ENCODE data around the gene CBLN3. TPM values are rescaled to one million over a fixed set of nuclear protein-coding genes. Genes with fewer than 3 reads are reported as not detected.

CBLN3 gene
- total and polyA plus RNA-seq, 4 donors, result 0.07 to 0.79 (median 0.46) TPM

DNA sequence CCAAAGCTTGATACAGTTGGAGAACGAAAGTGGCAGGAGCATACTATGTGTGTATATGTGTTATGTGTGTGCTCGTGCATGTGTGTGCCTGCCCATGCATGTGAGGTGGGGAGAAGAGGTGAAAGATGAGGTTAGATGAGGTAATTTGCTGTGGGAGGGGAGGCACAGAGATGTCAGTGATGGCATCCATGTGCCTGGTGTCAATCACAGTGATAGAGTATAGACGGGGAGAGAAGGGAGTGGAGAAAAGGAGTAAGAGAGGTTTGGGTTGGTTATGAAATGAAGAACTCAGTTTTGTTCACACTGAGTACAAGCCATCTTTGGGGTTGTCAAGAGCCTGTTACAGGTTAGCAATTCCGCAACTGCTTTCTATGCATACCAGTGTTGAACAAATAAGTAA is 45.3 kb downstream of the CBLN3 start:
- H3K27me3 ChIP-seq (ENCODE audit: control insufficient read depth in 4 of 4, insufficient read depth in 4 of 4, low read length in 3 of 4), result no peaks in the 10 kb centered on the region
- H3K36me3 ChIP-seq (ENCODE audit: control insufficient read depth in 4 of 4, insufficient read depth in 3 of 4, low read depth in 1 of 4, low read length in 3 of 4), result no peaks in the 10 kb centered on the region
- no peaks in the 10 kb centered on the region for H3K9me3 ChIP-seq (ENCODE audit: control insufficient read depth in 4 of 4, low read length in 3 of 4)
- no peak for DNase-seq (ENCODE audit: low spot score)
- H3K4me3 ChIP-seq (ENCODE audit: low read depth in 1 of 3, low read length in 3 of 3), result no peak overlapping the region
- H3K9ac ChIP-seq (ENCODE audit: low read depth in 1 of 2, low read length in 2 of 2), result no peak overlapping the region
- WGBS, result 96% methylated on average over 4 of the region's 4 CpGs
- H3K4me1 ChIP-seq (ENCODE audit: control insufficient read depth in 4 of 4, insufficient read depth in 4 of 4, low read length in 3 of 4), result peaks cover 2 to 9% (median 7%) of the 10 kb centered on the region in 4 donors
- no peak for TF ChIP-seq EGR1 (IDR thresholded peaks at IDR 0.05; ENCODE audit: low read depth in 2 of 2)
- TF ChIP-seq ATF3 (IDR thresholded peaks at IDR 0.05), result no peak
- no peak for TF ChIP-seq FOXA2 (IDR thresholded peaks at IDR 0.05)
- TF ChIP-seq GABPA (IDR thresholded peaks at IDR 0.05 in 1 of 2, conservative IDR thresholded peaks at IDR 0.05 in 1 of 2), result no peak
- no peak for TF ChIP-seq CTCF (IDR thresholded peaks at IDR 0.05; ENCODE audit: low read depth, low read length, missing input control)
- TF ChIP-seq YY1 (IDR thresholded peaks at IDR 0.05), result no peak
- no peak for TF ChIP-seq HNF4A (conservative IDR thresholded peaks at IDR 0.05)
- TF ChIP-seq, protein P1, sequence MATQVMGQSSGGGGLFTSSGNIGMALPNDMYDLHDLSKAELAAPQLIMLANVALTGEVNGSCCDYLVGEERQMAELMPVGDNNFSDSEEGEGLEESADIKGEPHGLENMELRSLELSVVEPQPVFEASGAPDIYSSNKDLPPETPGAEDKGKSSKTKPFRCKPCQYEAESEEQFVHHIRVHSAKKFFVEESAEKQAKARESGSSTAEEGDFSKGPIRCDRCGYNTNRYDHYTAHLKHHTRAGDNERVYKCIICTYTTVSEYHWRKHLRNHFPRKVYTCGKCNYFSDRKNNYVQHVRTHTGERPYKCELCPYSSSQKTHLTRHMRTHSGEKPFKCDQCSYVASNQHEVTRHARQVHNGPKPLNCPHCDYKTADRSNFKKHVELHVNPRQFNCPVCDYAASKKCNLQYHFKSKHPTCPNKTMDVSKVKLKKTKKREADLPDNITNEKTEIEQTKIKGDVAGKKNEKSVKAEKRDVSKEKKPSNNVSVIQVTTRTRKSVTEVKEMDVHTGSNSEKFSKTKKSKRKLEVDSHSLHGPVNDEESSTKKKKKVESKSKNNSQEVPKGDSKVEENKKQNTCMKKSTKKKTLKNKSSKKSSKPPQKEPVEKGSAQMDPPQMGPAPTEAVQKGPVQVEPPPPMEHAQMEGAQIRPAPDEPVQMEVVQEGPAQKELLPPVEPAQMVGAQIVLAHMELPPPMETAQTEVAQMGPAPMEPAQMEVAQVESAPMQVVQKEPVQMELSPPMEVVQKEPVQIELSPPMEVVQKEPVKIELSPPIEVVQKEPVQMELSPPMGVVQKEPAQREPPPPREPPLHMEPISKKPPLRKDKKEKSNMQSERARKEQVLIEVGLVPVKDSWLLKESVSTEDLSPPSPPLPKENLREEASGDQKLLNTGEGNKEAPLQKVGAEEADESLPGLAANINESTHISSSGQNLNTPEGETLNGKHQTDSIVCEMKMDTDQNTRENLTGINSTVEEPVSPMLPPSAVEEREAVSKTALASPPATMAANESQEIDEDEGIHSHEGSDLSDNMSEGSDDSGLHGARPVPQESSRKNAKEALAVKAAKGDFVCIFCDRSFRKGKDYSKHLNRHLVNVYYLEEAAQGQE (IDR thresholded peaks at IDR 0.05), result no peak
- H3K27ac ChIP-seq (ENCODE audit: low read depth in 1 of 2, low read length in 2 of 2), result no peak overlapping the region

DNA sequence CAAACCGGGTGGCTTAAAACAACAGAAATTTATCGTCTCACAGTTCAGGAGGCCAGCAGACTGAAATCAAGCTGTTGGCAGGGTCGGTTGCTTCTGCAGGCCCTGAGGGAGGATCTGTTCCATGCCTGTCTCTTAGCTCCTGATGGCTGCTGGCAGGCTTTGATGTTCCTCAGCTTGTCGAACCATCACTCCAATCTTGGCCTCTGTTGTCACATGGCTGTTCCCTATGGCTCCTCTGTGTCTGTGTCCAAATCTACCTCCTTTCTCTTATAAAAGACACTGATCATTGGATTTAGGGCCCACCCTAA is 47.5 kb downstream of the CBLN3 start:
- Histone ChIP-seq H3K4me1 (ENCODE audit: control insufficient read depth in 4 of 4, insufficient read depth in 4 of 4, low read length in 3 of 4) (peaks cover under 1 to 7% (median 5%) of the 10 kb centered on the region in 4 donors), H3K4me3 (ENCODE audit: low read depth in 1 of 3, low read length in 3 of 3) (no peak overlapping the region), H3K27me3 (ENCODE audit: control insufficient read depth in 4 of 4, insufficient read depth in 4 of 4, low read length in 3 of 4) (no peaks in the 10 kb centered on the region), H3K27ac (ENCODE audit: low read depth in 1 of 2, low read length in 2 of 2) (no peak overlapping the region), H3K9me3 (ENCODE audit: control insufficient read depth in 4 of 4, low read length in 3 of 4) (no peaks in the 10 kb centered on the region), H3K9ac (ENCODE audit: low read depth in 1 of 2, low read length in 2 of 2) (no peak overlapping the region), H3K36me3 (ENCODE audit: control insufficient read depth in 4 of 4, insufficient read depth in 3 of 4, low read depth in 1 of 4, low read length in 3 of 4) (no peaks in the 10 kb centered on the region)
- WGBS, result 92% methylated on average over 4 of the region's 4 CpGs
- DNase-seq (ENCODE audit: low spot score), result no peak
- TF ChIP-seq RXRA (IDR thresholded peaks at IDR 0.05) (no peak), HNF4G (IDR thresholded peaks at IDR 0.05) (no peak), YY1 (IDR thresholded peaks at IDR 0.05) (no peak), NR2F2 (IDR thresholded peaks at IDR 0.05) (no peak), TAF1 (conservative IDR thresholded peaks at IDR 0.05) (no peak), CTCF (IDR thresholded peaks at IDR 0.05; ENCODE audit: low read depth, low read length, missing input control) (no peak), EGR1 (IDR thresholded peaks at IDR 0.05; ENCODE audit: low read depth in 2 of 2) (no peak)
- TF ChIP-seq, protein P2, sequence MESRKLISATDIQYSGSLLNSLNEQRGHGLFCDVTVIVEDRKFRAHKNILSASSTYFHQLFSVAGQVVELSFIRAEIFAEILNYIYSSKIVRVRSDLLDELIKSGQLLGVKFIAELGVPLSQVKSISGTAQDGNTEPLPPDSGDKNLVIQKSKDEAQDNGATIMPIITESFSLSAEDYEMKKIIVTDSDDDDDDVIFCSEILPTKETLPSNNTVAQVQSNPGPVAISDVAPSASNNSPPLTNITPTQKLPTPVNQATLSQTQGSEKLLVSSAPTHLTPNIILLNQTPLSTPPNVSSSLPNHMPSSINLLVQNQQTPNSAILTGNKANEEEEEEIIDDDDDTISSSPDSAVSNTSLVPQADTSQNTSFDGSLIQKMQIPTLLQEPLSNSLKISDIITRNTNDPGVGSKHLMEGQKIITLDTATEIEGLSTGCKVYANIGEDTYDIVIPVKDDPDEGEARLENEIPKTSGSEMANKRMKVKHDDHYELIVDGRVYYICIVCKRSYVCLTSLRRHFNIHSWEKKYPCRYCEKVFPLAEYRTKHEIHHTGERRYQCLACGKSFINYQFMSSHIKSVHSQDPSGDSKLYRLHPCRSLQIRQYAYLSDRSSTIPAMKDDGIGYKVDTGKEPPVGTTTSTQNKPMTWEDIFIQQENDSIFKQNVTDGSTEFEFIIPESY (IDR thresholded peaks at IDR 0.05), result no peak
- TF ChIP-seq, protein P3, sequence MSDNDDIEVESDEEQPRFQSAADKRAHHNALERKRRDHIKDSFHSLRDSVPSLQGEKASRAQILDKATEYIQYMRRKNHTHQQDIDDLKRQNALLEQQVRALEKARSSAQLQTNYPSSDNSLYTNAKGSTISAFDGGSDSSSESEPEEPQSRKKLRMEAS (IDR thresholded peaks at IDR 0.05), result no peak
- TF ChIP-seq, protein P1 (IDR thresholded peaks at IDR 0.05), result no peak
